OCI-LY1 (cell line): ENCODE results near the gene USP47.

ENCODE experiments used
- CTCF ChIP-seq: fragments of 200-600 bp; sonication (generic), shearing (Covaris generic); IDR thresholded peaks from 2 replicates; pipeline ENCODE4 v1.5.1; 2017; ENCODE audit warnings: mild to moderate bottlenecking, antibody characterized with exemption, low read length, moderate library complexity, mixed read lengths
- EZH2 ChIP-seq: fragments of 200-600 bp; sonication (generic), shearing (Covaris generic); IDR thresholded peaks from 2 replicates; pipeline ENCODE4 v1.8.0; 2017; ENCODE audit warnings: borderline replicate concordance, mixed run types, mild to moderate bottlenecking, antibody characterized with exemption, low read length, moderate library complexity, mixed read lengths

DNA sequence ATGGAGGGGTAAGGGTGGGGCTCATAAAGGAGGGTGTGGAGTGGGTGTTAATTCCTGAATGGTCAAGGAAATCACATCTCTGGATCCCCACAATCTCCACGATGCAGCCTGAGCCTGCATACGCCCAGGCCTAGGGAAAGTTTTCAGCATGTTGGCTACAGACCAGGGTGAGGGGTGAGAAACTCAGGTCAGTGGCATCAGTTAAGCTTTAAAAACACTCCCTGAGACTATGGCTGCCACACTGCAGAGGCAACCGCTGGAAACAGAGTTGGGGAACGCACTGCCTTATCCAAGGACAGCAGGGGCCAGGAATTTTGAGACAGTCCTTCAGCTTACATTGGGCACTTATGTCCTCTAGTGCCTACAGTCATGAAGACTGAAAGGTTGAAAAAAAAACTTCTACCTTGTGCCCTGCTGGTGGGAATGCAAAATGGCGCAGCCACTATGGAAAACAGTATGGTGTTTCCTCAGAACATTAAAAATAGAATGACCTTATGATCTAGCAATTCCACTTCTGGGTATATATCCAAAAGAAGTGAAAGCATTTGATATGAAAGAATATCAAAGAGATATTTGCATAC is 147.0 kb downstream of the USP47 start:
- TF ChIP-seq CTCF (no peak), EZH2 (no peak)
